K562 (cell line): ENCODE results near the gene ARSA. TPM values are rescaled to one million over a fixed set of nuclear protein-coding genes. Genes with fewer than 3 reads are reported as not detected.

Experiments used
- ATAC-seq: fragments of 200-7000 bp; cut with Tn5 transposase; 3 replicates; pipeline ENCODE4 v1.9.1; 2020; ENCODE audit warnings: moderate library complexity
- BruUV-seq: library from RNA; stranded (reverse); fragments of 400-500 nt; replicated peaks from 2 replicates; lab custom pipeline; 2021; lab: Mats Ljungman, UMichigan
- CTCF ChIA-PET: fragments of 300-600 bp; formaldehyde crosslinking; extraction: SDS; loops from one replicate; lab custom pipeline; 2021; ENCODE audit warnings: low intra/inter-chr PET ratio; lab: Yijun Ruan, JAX
- POLR2A ChIA-PET: fragments of 300-600, 350-650 bp; sonication (Branson Sonifier 250); formaldehyde crosslinking; extraction: SDS; loops from one replicate; lab custom pipeline; 2021; ENCODE audit warnings: antibody characterized with exemption, inconsistent platforms; lab: Yijun Ruan, JAX
- DNase-seq, 4 experiments: peaks; one replicate each; pipeline versions ENCODE4 v3.0.0 to v3.0.0-alpha.2; 2011 to 2018; ENCODE audit warnings: low spot score in 3 of 4, mixed read lengths in 3 of 4; ENCODE audit errors: extremely low read depth in 1 of 4
- FAIRE-seq: peaks from 2 replicates; lab custom pipeline; 2011; peaks lifted over from hg19 to GRCh38; lab: Jason Lieb, UNC
- H2AFZ ChIP-seq: 2 replicates; pipeline ENCODE4 v1.6.0; 2011; ENCODE audit warnings: low read depth, low read length, control low read depth, inconsistent platforms
- H3K27ac ChIP-seq: fragments of 200-600 bp; 3 replicates; pipeline ENCODE4 v1.8.0; 2011; ENCODE audit warnings: low read depth, mild to moderate bottlenecking, control low read depth, inconsistent platforms, low read length, moderate library complexity, mixed read lengths; ENCODE audit errors: extremely low read depth
- H3K27me3 ChIP-seq, 2 experiments: fragments of 300-600 bp in 1 of 2; 2 replicates in 1 of 2; 3 replicates in 1 of 2; pipeline versions ENCODE4 v1.6.0 to v1.8.0; 2011; ENCODE audit warnings: inconsistent platforms in 2 of 2, low read length in 2 of 2, mild to moderate bottlenecking in 1 of 2, mixed read lengths in 1 of 2, moderate library complexity in 1 of 2; ENCODE audit not compliant: control insufficient read depth in 2 of 2, insufficient read depth in 2 of 2
- H3K36me3 ChIP-seq: fragments of 300-600 bp; 3 replicates; pipeline ENCODE4 v1.8.0; 2011; ENCODE audit warnings: mild to moderate bottlenecking, low read length, inconsistent platforms; ENCODE audit not compliant: control insufficient read depth, insufficient read depth
- H3K4me1 ChIP-seq, 2 experiments: fragments of 200-600 bp in 1 of 2; replicated peaks in 1 of 2; 2 replicates in 1 of 2; 3 replicates in 1 of 2; pipeline versions ENCODE4 v1.5.1 to v1.8.0; 2011; ENCODE audit warnings: inconsistent platforms in 2 of 2, low read length in 2 of 2, mild to moderate bottlenecking in 1 of 2, mixed read lengths in 1 of 2, moderate library complexity in 1 of 2; ENCODE audit not compliant: control insufficient read depth in 2 of 2, insufficient read depth in 2 of 2
- H3K4me2 ChIP-seq: 2 replicates; pipeline ENCODE4 v1.6.1; 2011; ENCODE audit warnings: low read length, control low read depth, inconsistent platforms, mixed read lengths; ENCODE audit not compliant: insufficient read depth
- H3K4me3 ChIP-seq: fragments of 200-600 bp; sonication (generic), shearing (Covaris generic); 2 replicates; pipeline ENCODE4 v1.5.1; 2016; ENCODE audit warnings: control low read depth, inconsistent platforms
- H3K79me2 ChIP-seq: fragments of 200-600 bp; 3 replicates; pipeline ENCODE4 v1.8.0; 2011; ENCODE audit warnings: low read length, inconsistent platforms; ENCODE audit not compliant: control insufficient read depth, insufficient read depth
- H3K9ac ChIP-seq, 2 experiments: 2 replicates each; pipeline versions ENCODE4 v1.6.0 to v1.6.1; 2011; ENCODE audit warnings: low read depth in 2 of 2, low read length in 2 of 2, control low read depth in 1 of 2, inconsistent platforms in 1 of 2, mild to moderate bottlenecking in 1 of 2, mixed read lengths in 1 of 2; ENCODE audit not compliant: insufficient read depth in 1 of 2
- H3K9me1 ChIP-seq: one replicate; pipeline ENCODE4 v1.6.0; 2011; ENCODE audit warnings: inconsistent platforms, mild to moderate bottlenecking, low read length, moderate library complexity; ENCODE audit not compliant: control insufficient read depth, insufficient read depth
- H3K9me3 ChIP-seq: replicated peaks from 2 replicates; pipeline ENCODE4 v1.5.1; 2011; ENCODE audit warnings: low read depth, low read length, inconsistent platforms; ENCODE audit not compliant: control insufficient read depth, insufficient read depth
- H4K20me1 ChIP-seq: replicated peaks from 2 replicates; pipeline ENCODE4 v1.6.1; 2011; ENCODE audit warnings: low read length, inconsistent platforms, mixed read lengths; ENCODE audit not compliant: control insufficient read depth, insufficient read depth
- PYGO2 ChIP-seq: fragments of 450-650 bp; IDR thresholded peaks from 2 replicates; pipeline ENCODE4 v1.6.1; 2016; ENCODE audit warnings: mild to moderate bottlenecking, missing genetic modification characterization, moderate library complexity, missing compliant biosample characterization
- TCF7 ChIP-seq: sonication (generic); IDR thresholded peaks from 2 replicates; pipeline ENCODE4 v1.6.1; 2016; ENCODE audit warnings: antibody characterized with exemption, borderline replicate concordance
- ZBTB8A ChIP-seq: fragments of 450-650 bp; IDR thresholded peaks from 2 replicates; pipeline ENCODE4 v1.6.1; 2018; ENCODE audit warnings: mild to moderate bottlenecking, moderate library complexity; ENCODE audit not compliant: partially characterized antibody
- WGBS: fragments of 100-300 bp; shearing (Covaris generic); methylation state at CpG from one replicate; pipeline ENCODE4 v1.1.6; 2016; ENCODE audit warnings: low coverage, mixed read lengths; ENCODE audit not compliant: insufficient coverage; ENCODE audit errors: missing lambda C conversion rate; 5-methylcytosine and 5-hydroxymethylcytosine counted together
- in situ Hi-C: fragments of 300-500 bp; cut with MboI; formaldehyde crosslinking; loops from 4 replicates; pipeline ENCODE4 v1.15.0; 2018; ENCODE audit warnings: inconsistent platforms, mixed read lengths
- intact Hi-C: fragments of 100-400 bp; cut with micrococcal nuclease; formaldehyde crosslinking; loops from 2 replicates; pipeline ENCODE4 v1.14.2; 2022
- polyA plus RNA-seq, 8 experiments: library from polyadenylated mRNA; depleted of rRNA in 4 of 8; stranded (reverse) in 5 of 8; unstranded in 3 of 8; fragments of >200 nt; fragmentation: Nextera tagmentation in 2 of 8; fragmentation: Illumina TruSeq in 1 of 8; extraction: Ambion mirVana in 2 of 8; extraction: Trizol in 1 of 8; gene quantifications; 2 replicates each; pipeline versions ENCODE4 v1.2.1 to v1.2.3, GENCODE V29; 2011 to 2014; ENCODE audit warnings: inconsistent platforms in 1 of 8, missing spikeins in 1 of 8
- total RNA-seq, 7 experiments: library from RNA; depleted of rRNA in 6 of 7; stranded (reverse); fragments of >200 nt in 6 of 7; fragmentation: Illumina TruSeq in 2 of 7; extraction: Trizol in 2 of 7; gene quantifications; 2 replicates each; pipeline versions ENCODE4 v1.2.1 to v1.2.3, GENCODE V29; 2011 to 2021; ENCODE audit warnings: low replicate concordance in 1 of 7
- TF ChIP-seq, protein P1 (sequence below): fragments of 450-650 bp; IDR thresholded peaks from 2 replicates; pipeline ENCODE4 v1.6.1; 2018; ENCODE audit not compliant: partially characterized antibody

Gene ARSA
- total and polyA plus RNA-seq, 9 of the 15 experiments (the other 6 are each of a cell fraction or from before 2014, with no cell fraction given): 0.32 to 10.9 (median 1.8) TPM; not detected in 1

DNA sequence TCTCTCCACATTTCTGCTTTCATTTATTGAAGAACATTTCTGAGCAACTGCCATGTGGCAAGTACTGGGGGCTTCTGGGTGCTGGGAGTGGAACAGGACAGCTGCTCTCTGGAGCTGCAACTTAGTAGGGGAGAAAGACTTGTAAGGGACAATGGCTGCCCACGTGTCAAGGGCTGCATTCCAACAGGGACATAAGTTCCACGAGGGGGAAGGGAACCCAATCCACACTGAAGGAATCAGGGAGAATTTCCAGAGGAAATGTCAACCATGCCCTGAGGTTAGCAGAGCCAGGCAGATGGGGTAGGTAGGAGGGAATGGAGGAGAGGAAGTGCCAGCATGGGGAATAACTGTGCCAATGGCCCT, 25.6 kb downstream of the ARSA start (continued):
- TF ChIP-seq, protein P1, sequence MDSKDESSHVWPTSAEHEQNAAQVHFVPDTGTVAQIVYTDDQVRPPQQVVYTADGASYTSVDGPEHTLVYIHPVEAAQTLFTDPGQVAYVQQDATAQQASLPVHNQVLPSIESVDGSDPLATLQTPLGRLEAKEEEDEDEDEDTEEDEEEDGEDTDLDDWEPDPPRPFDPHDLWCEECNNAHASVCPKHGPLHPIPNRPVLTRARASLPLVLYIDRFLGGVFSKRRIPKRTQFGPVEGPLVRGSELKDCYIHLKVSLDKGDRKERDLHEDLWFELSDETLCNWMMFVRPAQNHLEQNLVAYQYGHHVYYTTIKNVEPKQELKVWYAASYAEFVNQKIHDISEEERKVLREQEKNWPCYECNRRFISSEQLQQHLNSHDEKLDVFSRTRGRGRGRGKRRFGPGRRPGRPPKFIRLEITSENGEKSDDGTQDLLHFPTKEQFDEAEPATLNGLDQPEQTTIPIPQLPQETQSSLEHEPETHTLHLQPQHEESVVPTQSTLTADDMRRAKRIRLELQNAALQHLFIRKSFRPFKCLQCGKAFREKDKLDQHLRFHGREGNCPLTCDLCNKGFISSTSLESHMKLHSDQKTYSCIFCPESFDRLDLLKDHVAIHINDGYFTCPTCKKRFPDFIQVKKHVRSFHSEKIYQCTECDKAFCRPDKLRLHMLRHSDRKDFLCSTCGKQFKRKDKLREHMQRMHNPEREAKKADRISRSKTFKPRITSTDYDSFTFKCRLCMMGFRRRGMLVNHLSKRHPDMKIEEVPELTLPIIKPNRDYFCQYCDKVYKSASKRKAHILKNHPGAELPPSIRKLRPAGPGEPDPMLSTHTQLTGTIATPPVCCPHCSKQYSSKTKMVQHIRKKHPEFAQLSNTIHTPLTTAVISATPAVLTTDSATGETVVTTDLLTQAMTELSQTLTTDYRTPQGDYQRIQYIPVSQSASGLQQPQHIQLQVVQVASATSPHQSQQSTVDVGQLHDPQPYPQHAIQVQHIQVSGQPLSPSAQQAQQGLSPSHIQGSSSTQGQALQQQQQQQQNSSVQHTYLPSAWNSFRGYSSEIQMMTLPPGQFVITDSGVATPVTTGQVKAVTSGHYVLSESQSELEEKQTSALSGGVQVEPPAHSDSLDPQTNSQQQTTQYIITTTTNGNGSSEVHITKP: no peak
- TF ChIP-seq TCF7 (no peak), PYGO2 (tag) (no peak)

- Histone ChIP-seq H3K4me2 (no peak overlapping the region), H3K9me3 (no peaks in the 10 kb centered on the region), H3K4me1 (peaks cover 0 to 17% of the 10 kb centered on the region in 2 experiments; a peak in 2 of 5 replicates), H4K20me1 (peaks cover 3% of the 10 kb centered on the region; the same call in 1 of the 2 replicates), H3K36me3 (no peaks in the 10 kb centered on the region), H3K4me3 (no peak overlapping the region), H3K27ac (no peak overlapping the region), H3K9me1 (no peaks in the 10 kb centered on the region), H3K9ac (no peak overlapping the region), H3K27me3 (peaks cover 12 to 58% of the 10 kb centered on the region in 2 experiments; a peak in 4 of 5 replicates), H3K79me2 (no peaks in the 10 kb centered on the region), H2AFZ (no peak overlapping the region)
- DNase-seq (no peak), FAIRE-seq (no peak), ATAC-seq (no peak)
- POLR2A ChIA-PET: no interaction called here
- in situ Hi-C loops (no loop called here), intact Hi-C loops (no loop called here)
- 10% methylated on average over 11 of the region's 12 CpGs for WGBS
- no peak for TF ChIP-seq ZBTB8A
- CTCF ChIA-PET: no interaction called here
- no TSS peak for BruUV-seq
Measured at GRCh38 chr22:50601669-50602337, 26.1 kb downstream of the ARSA start.
